ENCODE results near the gene DIP2B.
"Not testable (repeated sequence)": the region's sequence is repeated elsewhere in the genome, so short reads cannot be mapped to it uniquely, and the experiment has no call there.

DIP2B gene

DNA sequence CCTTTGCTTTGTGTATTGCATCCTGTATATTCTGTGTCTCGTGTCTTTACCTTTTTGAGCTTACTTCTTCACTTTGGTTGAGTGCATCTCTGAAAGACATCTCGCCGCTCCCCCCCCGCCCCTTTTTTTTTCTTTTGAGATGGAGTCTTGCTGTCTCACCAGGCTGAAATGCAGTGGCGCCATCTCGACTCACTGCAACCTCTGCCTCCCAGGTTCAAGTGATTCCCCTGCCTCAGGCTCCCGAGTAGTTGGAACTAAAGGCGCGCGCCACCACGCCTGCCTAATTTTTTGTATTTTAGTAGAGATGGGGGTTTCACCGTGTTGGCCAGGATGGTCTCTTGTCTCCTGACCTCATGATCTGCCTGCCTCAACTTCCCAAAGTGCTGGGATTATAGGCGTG lies 49.9 kb downstream of the DIP2B start:
- Histone ChIP-seq H3K4me3 (no peak overlapping the region), H3K36me3 (no peaks in the 10 kb centered on the region), H3K27me3 (no peaks in the 10 kb centered on the region), H3K9me3 (no peaks in the 10 kb centered on the region), H3K4me1 (no peaks in the 10 kb centered on the region), H3K27ac (no peak overlapping the region)
- TF ChIP-seq, protein P1, sequence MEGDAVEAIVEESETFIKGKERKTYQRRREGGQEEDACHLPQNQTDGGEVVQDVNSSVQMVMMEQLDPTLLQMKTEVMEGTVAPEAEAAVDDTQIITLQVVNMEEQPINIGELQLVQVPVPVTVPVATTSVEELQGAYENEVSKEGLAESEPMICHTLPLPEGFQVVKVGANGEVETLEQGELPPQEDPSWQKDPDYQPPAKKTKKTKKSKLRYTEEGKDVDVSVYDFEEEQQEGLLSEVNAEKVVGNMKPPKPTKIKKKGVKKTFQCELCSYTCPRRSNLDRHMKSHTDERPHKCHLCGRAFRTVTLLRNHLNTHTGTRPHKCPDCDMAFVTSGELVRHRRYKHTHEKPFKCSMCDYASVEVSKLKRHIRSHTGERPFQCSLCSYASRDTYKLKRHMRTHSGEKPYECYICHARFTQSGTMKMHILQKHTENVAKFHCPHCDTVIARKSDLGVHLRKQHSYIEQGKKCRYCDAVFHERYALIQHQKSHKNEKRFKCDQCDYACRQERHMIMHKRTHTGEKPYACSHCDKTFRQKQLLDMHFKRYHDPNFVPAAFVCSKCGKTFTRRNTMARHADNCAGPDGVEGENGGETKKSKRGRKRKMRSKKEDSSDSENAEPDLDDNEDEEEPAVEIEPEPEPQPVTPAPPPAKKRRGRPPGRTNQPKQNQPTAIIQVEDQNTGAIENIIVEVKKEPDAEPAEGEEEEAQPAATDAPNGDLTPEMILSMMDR (IDR thresholded peaks at IDR 0.05) = no peak
- intact Hi-C loops (cut with DNase I; ENCODE audit: low total_unique reads) = no loop called here
- DNase-seq = no peak

DNA sequence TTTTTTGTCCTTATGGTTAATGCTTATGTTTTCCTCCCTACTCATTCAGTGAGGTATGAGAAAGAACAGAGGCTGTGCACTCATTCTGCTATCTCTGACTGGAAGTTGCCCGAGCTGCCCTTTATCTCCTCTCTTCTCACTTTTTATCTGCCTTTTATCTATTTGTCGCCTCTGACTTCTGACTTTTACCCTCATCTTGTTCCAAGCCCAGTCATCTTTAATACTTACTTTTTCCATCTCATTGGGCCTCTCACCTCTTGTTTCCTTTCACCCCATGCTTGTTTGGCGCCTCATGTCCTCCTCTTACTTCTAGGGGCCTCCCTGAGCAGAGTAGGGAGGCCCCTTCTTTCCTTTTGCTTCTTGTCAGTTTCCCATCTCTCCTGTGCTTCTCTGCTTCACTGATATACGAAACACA lies 50.7 kb downstream of the DIP2B start:
- Histone ChIP-seq H3K36me3 (no peaks in the 10 kb centered on the region), H3K9me3 (no peaks in the 10 kb centered on the region), H3K27me3 (no peaks in the 10 kb centered on the region), H3K4me1 (no peaks in the 10 kb centered on the region), H3K4me3 (no peak overlapping the region), H3K27ac (no peak overlapping the region)
- TF ChIP-seq, protein P1 (IDR thresholded peaks at IDR 0.05) = no peak
- intact Hi-C loops (cut with DNase I; ENCODE audit: low total_unique reads) = no loop called here
- DNase-seq = no peak

DNA sequence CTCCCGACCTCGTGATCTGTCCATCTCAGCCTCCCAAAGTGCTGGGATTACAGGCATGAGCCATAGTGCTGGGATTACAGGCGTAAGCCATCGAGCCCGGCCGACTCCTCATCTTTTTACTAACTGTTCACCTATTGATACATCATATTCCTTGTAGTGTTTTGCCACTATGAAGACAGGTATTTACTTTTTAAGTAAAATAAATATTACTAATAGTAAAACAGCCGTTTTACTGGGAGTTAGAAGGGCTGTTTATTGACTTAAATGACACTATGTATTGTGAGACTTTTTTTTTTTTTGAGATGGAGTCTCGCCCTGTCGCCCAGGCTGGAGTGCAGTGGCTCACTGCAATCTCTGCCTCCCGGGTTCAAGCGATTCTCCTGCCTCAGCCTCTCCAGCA lies 51.5 kb downstream of the DIP2B start:
- Histone ChIP-seq H3K4me1 (no peaks in the 10 kb centered on the region), H3K27ac (no peak overlapping the region), H3K27me3 (no peaks in the 10 kb centered on the region), H3K36me3 (no peaks in the 10 kb centered on the region), H3K4me3 (no peak overlapping the region), H3K9me3 (no peaks in the 10 kb centered on the region)
- no peak for DNase-seq
- intact Hi-C loops (cut with DNase I; ENCODE audit: low total_unique reads) = no loop called here
- TF ChIP-seq, protein P1 (IDR thresholded peaks at IDR 0.05) = no peak

DNA sequence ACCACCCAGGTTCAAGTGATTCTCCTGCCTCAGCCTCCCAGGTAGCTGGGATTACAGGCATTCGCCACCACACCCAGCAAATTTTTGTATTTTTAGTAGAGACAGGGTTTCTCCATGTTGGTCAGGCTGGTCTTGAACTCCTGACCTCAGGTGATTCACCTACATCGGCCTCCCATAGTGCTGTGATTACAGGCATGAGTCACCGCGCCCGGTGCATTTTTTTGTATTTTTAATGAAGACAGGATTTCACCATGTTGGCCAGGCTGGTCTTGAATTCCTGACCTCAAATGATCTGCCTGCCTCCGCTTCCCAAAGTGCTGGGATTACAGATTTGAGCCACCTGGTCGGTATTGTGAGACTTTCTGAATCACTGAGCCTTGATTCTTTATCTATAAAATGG lies 52.0 kb downstream of the DIP2B start:
- H3K4me1 ChIP-seq; intact Hi-C loops (cut with DNase I; ENCODE audit: low total_unique reads); H3K27ac ChIP-seq; DNase-seq; H3K4me3 ChIP-seq; H3K27me3 ChIP-seq; H3K36me3 ChIP-seq; H3K9me3 ChIP-seq: not testable (repeated sequence)

DNA sequence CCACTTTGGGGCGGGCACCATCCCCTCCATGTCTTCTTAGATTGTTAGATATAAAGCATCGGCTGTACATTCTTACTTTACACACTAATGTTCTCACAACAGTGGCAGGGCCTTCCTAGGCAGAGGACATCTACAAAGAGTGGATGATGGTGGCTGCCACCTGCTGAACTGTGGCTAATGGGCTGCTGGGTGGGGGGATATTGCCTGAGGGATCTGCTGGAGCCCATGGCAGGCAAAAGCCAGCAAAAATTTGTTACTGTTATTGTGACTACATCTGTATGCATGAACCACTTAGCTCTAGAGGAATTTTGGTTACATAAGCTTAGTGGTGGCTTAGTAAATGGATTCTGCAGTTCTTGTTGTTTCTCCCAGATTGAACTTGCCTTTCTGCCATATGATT lies 52.6 kb downstream of the DIP2B start:
- Histone ChIP-seq H3K9me3 (no peaks in the 10 kb centered on the region), H3K27me3 (no peaks in the 10 kb centered on the region), H3K36me3 (no peaks in the 10 kb centered on the region), H3K4me3 (no peak overlapping the region), H3K4me1 (no peaks in the 10 kb centered on the region), H3K27ac (no peak overlapping the region)
- TF ChIP-seq, protein P1 (IDR thresholded peaks at IDR 0.05) = no peak
- DNase-seq = no peak
- intact Hi-C loops (cut with DNase I; ENCODE audit: low total_unique reads) = no loop called here

DNA sequence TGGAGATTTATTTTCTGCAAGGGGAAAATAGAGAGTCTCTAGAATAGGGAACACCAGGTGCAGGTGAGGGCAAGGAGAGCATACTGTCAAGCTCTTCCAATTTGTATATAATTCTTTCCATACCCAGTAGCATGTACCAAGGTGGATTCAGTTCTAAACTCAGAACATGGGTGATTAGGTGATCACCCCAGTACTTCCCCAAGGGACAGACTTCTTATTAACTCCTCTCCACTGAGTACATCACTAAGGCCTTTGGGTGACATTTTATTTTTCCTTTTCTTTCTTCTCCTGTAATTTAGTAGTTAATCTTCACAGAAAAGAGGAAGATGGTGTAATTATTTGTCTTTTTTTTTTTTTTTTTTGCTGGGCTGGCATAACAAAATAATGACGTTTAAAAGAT lies 54.2 kb downstream of the DIP2B start:
- H3K36me3 ChIP-seq = no peaks in the 10 kb centered on the region
- H3K27me3 ChIP-seq = no peaks in the 10 kb centered on the region
- TF ChIP-seq, protein P1 (IDR thresholded peaks at IDR 0.05) = no peak
- H3K27ac ChIP-seq = no peak overlapping the region
- no peak for DNase-seq
- H3K4me3 ChIP-seq = no peak overlapping the region
- no peaks in the 10 kb centered on the region for H3K9me3 ChIP-seq
- no peaks in the 10 kb centered on the region for H3K4me1 ChIP-seq
- intact Hi-C loops (cut with DNase I; ENCODE audit: low total_unique reads) = no loop called here

All from tibial artery (tissue), 4 donors.